Right lobe of liver (tissue), 4 donors: Measurements from ENCODE around the gene SOX14.

ENCODE experiments used
- POLR2A ChIP-seq: fragments of 450-650 bp; IDR thresholded peaks from one replicate; pipeline ENCODE4 v1.6.1; 2017; ENCODE audit warnings: antibody characterized with exemption, mild to moderate bottlenecking
- TF ChIP-seq, protein P1 (sequence below), 4 donors: fragments of 200-600 bp in 3 of 4; fragments of 450-650 bp in 1 of 4; IDR thresholded peaks; one replicate each; pipeline versions ENCODE4 v1.5.1 to v1.8.0; 2016 to 2022; ENCODE audit warnings: antibody characterized with exemption in 4 of 4, mild to moderate bottlenecking in 2 of 4
- donor health status: DM: no; HTN: no; CAD: no.
- donor health status: DM: no; HTN: no; CAD: no.
- donor health status: DM: no; HTN: yes; CAD: no.

DNA sequence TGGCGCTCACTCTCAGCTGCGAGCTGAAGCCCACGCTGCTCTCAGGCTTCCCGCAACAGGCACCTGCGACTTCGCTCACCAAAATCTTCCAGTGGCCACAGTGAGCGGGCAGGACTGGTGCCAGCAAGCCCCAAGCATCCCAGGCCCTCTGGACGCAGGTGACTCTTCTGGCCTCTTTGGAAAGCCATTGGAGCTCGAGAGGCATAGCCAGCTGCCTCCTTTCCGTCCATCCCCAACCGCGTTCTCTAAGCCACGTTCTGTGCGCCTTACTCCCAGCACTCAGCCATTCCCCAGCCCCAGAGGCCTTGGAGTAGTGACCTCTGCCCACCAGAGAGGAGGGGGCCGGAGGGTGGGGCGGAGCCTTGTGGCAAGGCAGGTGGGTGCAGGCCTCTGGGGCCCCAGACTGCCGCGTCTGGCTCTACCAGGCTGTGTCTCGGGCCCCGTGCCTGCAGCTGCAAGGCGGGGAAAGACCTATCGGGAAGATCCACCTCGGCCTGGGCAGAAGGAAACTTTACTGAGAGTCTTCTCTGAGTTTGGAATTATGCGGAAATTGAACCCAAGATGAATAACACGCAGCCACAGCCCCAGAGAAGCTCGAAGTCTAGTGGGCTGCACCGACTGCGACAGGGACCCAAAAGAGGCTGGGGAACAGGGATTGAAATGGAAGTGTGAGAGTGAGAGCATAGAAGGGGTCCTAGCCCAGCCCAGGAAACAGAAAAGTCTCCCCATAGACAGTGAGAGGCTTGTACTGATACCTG, 3.6 kb upstream of the SOX14 start:
- TF ChIP-seq, protein P1, sequence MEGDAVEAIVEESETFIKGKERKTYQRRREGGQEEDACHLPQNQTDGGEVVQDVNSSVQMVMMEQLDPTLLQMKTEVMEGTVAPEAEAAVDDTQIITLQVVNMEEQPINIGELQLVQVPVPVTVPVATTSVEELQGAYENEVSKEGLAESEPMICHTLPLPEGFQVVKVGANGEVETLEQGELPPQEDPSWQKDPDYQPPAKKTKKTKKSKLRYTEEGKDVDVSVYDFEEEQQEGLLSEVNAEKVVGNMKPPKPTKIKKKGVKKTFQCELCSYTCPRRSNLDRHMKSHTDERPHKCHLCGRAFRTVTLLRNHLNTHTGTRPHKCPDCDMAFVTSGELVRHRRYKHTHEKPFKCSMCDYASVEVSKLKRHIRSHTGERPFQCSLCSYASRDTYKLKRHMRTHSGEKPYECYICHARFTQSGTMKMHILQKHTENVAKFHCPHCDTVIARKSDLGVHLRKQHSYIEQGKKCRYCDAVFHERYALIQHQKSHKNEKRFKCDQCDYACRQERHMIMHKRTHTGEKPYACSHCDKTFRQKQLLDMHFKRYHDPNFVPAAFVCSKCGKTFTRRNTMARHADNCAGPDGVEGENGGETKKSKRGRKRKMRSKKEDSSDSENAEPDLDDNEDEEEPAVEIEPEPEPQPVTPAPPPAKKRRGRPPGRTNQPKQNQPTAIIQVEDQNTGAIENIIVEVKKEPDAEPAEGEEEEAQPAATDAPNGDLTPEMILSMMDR (IDR thresholded peaks at IDR 0.05): no peak
- TF ChIP-seq POLR2A: no peak
